CD14-positive monocyte (primary cell): Measurements from ENCODE around the gene CDCA7L. TPM values are rescaled to one million over a fixed set of nuclear protein-coding genes. Genes with fewer than 3 reads are reported as not detected.
"Not testable (repeated sequence)": the region's sequence is repeated elsewhere in the genome, so short reads cannot be mapped to it uniquely, and the experiment has no call there.

Source experiments
- DNase-seq, 3 donors: peaks; one replicate each; pipeline ENCODE4 v3.0.0-alpha.2; 2011 to 2022
- H2AFZ ChIP-seq: 2 replicates; pipeline ENCODE4 v1.6.0; 2012; ENCODE audit warnings: mild to moderate bottlenecking, low read depth, low read length, inconsistent platforms; ENCODE audit not compliant: insufficient read depth, poor library complexity, severe bottlenecking
- H3K27ac ChIP-seq, 2 donors: 1 replicate in 1 of 2; 2 replicates in 1 of 2; pipeline ENCODE4 v1.5.1; 2012 to 2013; ENCODE audit warnings: low read length in 2 of 2, control low read depth in 1 of 2, inconsistent platforms in 1 of 2, low read depth in 1 of 2, mild to moderate bottlenecking in 1 of 2
- H3K27me3 ChIP-seq, 2 donors: one replicate each; pipeline versions ENCODE4 v1.6.0 to v1.6.1; 2011 to 2013; ENCODE audit warnings: low read length in 2 of 2; ENCODE audit not compliant: control insufficient read depth in 2 of 2, insufficient read depth in 2 of 2
- H3K36me3 ChIP-seq, 2 donors: replicated peaks in 1 of 2; 1 replicate in 1 of 2; 2 replicates in 1 of 2; pipeline versions ENCODE4 v1.5.1 to v1.6.1; 2012 to 2013; ENCODE audit warnings: low read length in 2 of 2, control low read depth in 1 of 2, inconsistent platforms in 1 of 2, mild to moderate bottlenecking in 1 of 2; ENCODE audit not compliant: insufficient read depth in 2 of 2, control insufficient read depth in 1 of 2
- H3K4me1 ChIP-seq, 2 donors: 1 replicate in 1 of 2; 2 replicates in 1 of 2; pipeline versions ENCODE4 v1.5.1 to v1.6.1; 2012 to 2013; ENCODE audit warnings: low read length in 2 of 2, control low read depth in 1 of 2, inconsistent platforms in 1 of 2, mild to moderate bottlenecking in 1 of 2, moderate library complexity in 1 of 2; ENCODE audit not compliant: insufficient read depth in 2 of 2, control insufficient read depth in 1 of 2
- H3K4me2 ChIP-seq: replicated peaks from 2 replicates; pipeline ENCODE3; 2012; ENCODE audit warnings: low read length, moderate library complexity, mild to moderate bottlenecking; ENCODE audit not compliant: poor library complexity, severe bottlenecking; ENCODE audit errors: extremely low read depth
- H3K4me3 ChIP-seq, 3 experiments: fragments of 200-600 bp in 1 of 3; sonication (generic) in 1 of 3; replicated peaks in 1 of 3; 1 replicate in 2 of 3; 2 replicates in 1 of 3; pipeline ENCODE4 v1.5.1; 2011 to 2013; ENCODE audit warnings: low read length in 3 of 3, mild to moderate bottlenecking in 3 of 3, control low read depth in 2 of 3, low read depth in 2 of 3, inconsistent platforms in 1 of 3, moderate library complexity in 1 of 3
- H3K79me2 ChIP-seq: 2 replicates; pipeline ENCODE4 v1.6.0; 2012; ENCODE audit warnings: mild to moderate bottlenecking, control low read depth, inconsistent platforms, low read length, moderate library complexity; ENCODE audit not compliant: insufficient read depth
- H3K9ac ChIP-seq: 2 replicates; pipeline ENCODE4 v1.6.0; 2017; ENCODE audit warnings: low read length, mild to moderate bottlenecking; ENCODE audit not compliant: insufficient read depth, poor library complexity, severe bottlenecking
- H3K9me3 ChIP-seq, 2 donors: replicated peaks in 1 of 2; 1 replicate in 1 of 2; 2 replicates in 1 of 2; pipeline versions ENCODE4 v1.5.1 to v1.6.1; 2012 to 2013; ENCODE audit warnings: low read length in 2 of 2, control low read depth in 1 of 2; ENCODE audit not compliant: control insufficient read depth in 1 of 2, insufficient read depth in 1 of 2
- H4K20me1 ChIP-seq: 2 replicates; pipeline ENCODE4 v1.6.0; 2012; ENCODE audit warnings: mild to moderate bottlenecking, low read length, control low read depth, moderate library complexity; ENCODE audit not compliant: insufficient read depth
- H3K27ac Mint-ChIP-seq, 7 donors: one replicate each; pipeline ENCODE4 v1.8.0; 2020; ENCODE audit warnings: mild to moderate bottlenecking in 7 of 7, mixed read lengths in 7 of 7, moderate library complexity in 6 of 7, inconsistent platforms in 2 of 7
- H3K27me3 Mint-ChIP-seq, 3 donors: one replicate each; pipeline ENCODE4 v1.8.0; 2021 to 2022; ENCODE audit warnings: low read depth in 3 of 3, mild to moderate bottlenecking in 3 of 3, mixed read lengths in 3 of 3, moderate library complexity in 3 of 3, inconsistent platforms in 1 of 3
- H3K36me3 Mint-ChIP-seq, 2 donors: one replicate each; pipeline ENCODE4 v1.8.0; 2020; ENCODE audit warnings: mixed read lengths in 2 of 2, inconsistent platforms in 1 of 2, mild to moderate bottlenecking in 1 of 2
- H3K4me1 Mint-ChIP-seq: one replicate; pipeline ENCODE4 v1.8.0; 2020; ENCODE audit warnings: mild to moderate bottlenecking, mixed read lengths
- H3K4me3 Mint-ChIP-seq, 2 donors: one replicate each; pipeline ENCODE4 v1.8.0; 2020; ENCODE audit warnings: mild to moderate bottlenecking in 2 of 2, mixed read lengths in 2 of 2, moderate library complexity in 1 of 2
- H3K9me3 Mint-ChIP-seq, 7 donors: one replicate each; pipeline ENCODE4 v1.8.0; 2020 to 2022; ENCODE audit warnings: mixed read lengths in 7 of 7, mild to moderate bottlenecking in 6 of 7, moderate library complexity in 6 of 7, inconsistent platforms in 2 of 7
- CTCF ChIP-seq: fragments of 200-600 bp; IDR thresholded peaks from one replicate; pipeline ENCODE4 v1.8.0; 2022; ENCODE audit warnings: antibody characterized with exemption, mild to moderate bottlenecking
- WGBS: methylation state at CpG from one replicate; pipeline ENCODE4 v1.1.5; 2013; ENCODE audit warnings: missing lambda C conversion rate; ENCODE audit not compliant: insufficient coverage; 5-methylcytosine and 5-hydroxymethylcytosine counted together
- intact Hi-C, 2 donors: fragments of 100-400 bp; cut with micrococcal nuclease; formaldehyde crosslinking; loops; one replicate each; pipeline versions ENCODE4 v1.15.0 to v1.15.1; 2023
- polyA plus RNA-seq, 3 donors: library from polyadenylated mRNA; depleted of rRNA in 1 of 3; unstranded in 2 of 3; stranded (reverse) in 1 of 3; fragments of 300-500 nt in 2 of 3; fragments of >200 nt in 1 of 3; fragmentation: Illumina TruSeq in 2 of 3; gene quantifications; 1 replicate in 2 of 3; 2 replicates in 1 of 3; pipeline ENCODE4 v1.2.3, GENCODE V29; 2012 to 2021

Gene CDCA7L
- polyA plus RNA-seq, 3 donors, result 2.5 to 4.3 (median 3.1) TPM

- peak overlapping the region; percentile 42 for H3K4me2 ChIP-seq
- intact Hi-C loops, result no loop called here
- H2AFZ ChIP-seq, result no peak overlapping the region
- Mint-ChIP-seq H3K4me3 (no peak overlapping the region), H3K36me3 (peaks cover 12 to 25% of the 10 kb centered on the region in 2 donors), H3K27me3 (no peaks in the 10 kb centered on the region), H3K27ac (peak overlapping the region in 5 of 7 donors; percentile 2 to 32 (median 17)), H3K9me3 (peaks cover 3 to 25% (median 11%) of the 10 kb centered on the region in 7 donors), H3K4me1 (peaks cover 24% of the 10 kb centered on the region)
- H3K36me3 ChIP-seq, result no peaks in the 10 kb centered on the region
- H3K79me2 ChIP-seq, result peaks cover 76% of the 10 kb centered on the region
- peak overlapping the region in 1 of 2 donors; percentile 66 for H3K27ac ChIP-seq
- peak overlapping the region in 1 of 3 experiments; percentile 10 for H3K4me3 ChIP-seq
- H3K9me3 ChIP-seq, result peaks cover 0 to 3% of the 10 kb centered on the region in 2 donors
- no peak for TF ChIP-seq CTCF
- H3K4me1 ChIP-seq, result peaks cover 0 to 25% of the 10 kb centered on the region in 2 donors
- no peaks in the 10 kb centered on the region for H3K27me3 ChIP-seq
- peak in 2 of 3 donors; percentile 18 for DNase-seq
- no peaks in the 10 kb centered on the region for H4K20me1 ChIP-seq
- no peak overlapping the region for H3K9ac ChIP-seq
These were observed 10.9 kb downstream of the CDCA7L start for GRCh38 chr7:21934808-21935207.

GRCh38 chr7:21933293-21933692, 12.4 kb downstream of the CDCA7L start:
- peaks cover 15% of the 10 kb centered on the region for H3K4me1 Mint-ChIP-seq
- H3K4me2 ChIP-seq, H3K27ac ChIP-seq, H3K9ac ChIP-seq, H3K9me3 ChIP-seq, DNase-seq, H2AFZ ChIP-seq, H3K4me3 Mint-ChIP-seq, H3K4me3 ChIP-seq, H3K36me3 ChIP-seq, H3K27me3 Mint-ChIP-seq, H3K27me3 ChIP-seq, H4K20me1 ChIP-seq, H3K27ac Mint-ChIP-seq, intact Hi-C loops: not testable (repeated sequence)
- H3K4me1 ChIP-seq, result peaks cover 0 to 20% of the 10 kb centered on the region in 2 donors
- peaks cover 3 to 28% (median 12%) of the 10 kb centered on the region in 7 donors for H3K9me3 Mint-ChIP-seq
- peaks cover 11 to 23% of the 10 kb centered on the region in 2 donors for H3K36me3 Mint-ChIP-seq
- H3K79me2 ChIP-seq, result peaks cover 60% of the 10 kb centered on the region
- no CpG with 5 or more reads among the region's 3 CpGs for WGBS
